HG03039 (cell line): ENCODE measurements around the gene LRMDA.
"Not testable (repeated sequence)": the region's sequence is repeated elsewhere in the genome, so short reads cannot be mapped to it uniquely, and the experiment has no call there.

Source experiments
- ATAC-seq: cut with Tn5 transposase; IDR thresholded peaks from one replicate; pipeline ENCODE4 v1.9.1; 2021; ENCODE audit warnings: mild to moderate bottlenecking, moderate library complexity; ENCODE audit not compliant: unreplicated experiment

The LRMDA gene

GRCh38 chr10:75726522-75727483 is 295.4 kb downstream of the LRMDA start:
- no peak for ATAC-seq

- no peak for ATAC-seq
Measured at GRCh38 chr10:75730847-75731246, 299.4 kb downstream of the LRMDA start.

GRCh38 chr10:75733135-75733890 is 301.9 kb downstream of the LRMDA start:
- no peak for ATAC-seq

- ATAC-seq: no peak
Measured at GRCh38 chr10:75736151-75736640, 304.8 kb downstream of the LRMDA start.

- ATAC-seq: no peak
Measured at GRCh38 chr10:75736889-75737579, 305.6 kb downstream of the LRMDA start.

- no peak for ATAC-seq
Measured at GRCh38 chr10:75737580-75737949, 306.1 kb downstream of the LRMDA start.

GRCh38 chr10:75738924-75739323 is 307.5 kb downstream of the LRMDA start:
- ATAC-seq: no peak

GRCh38 chr10:75739414-75740143 is 308.2 kb downstream of the LRMDA start:
- ATAC-seq: no peak

- no peak for ATAC-seq
Measured at GRCh38 chr10:75740541-75740940, 309.1 kb downstream of the LRMDA start.

- ATAC-seq: no peak
Measured at GRCh38 chr10:75742355-75742754, 310.9 kb downstream of the LRMDA start.

GRCh38 chr10:75743291-75743778 is 311.9 kb downstream of the LRMDA start:
- no peak for ATAC-seq

- no peak for ATAC-seq
Measured at GRCh38 chr10:75744261-75744660, 312.8 kb downstream of the LRMDA start.

- ATAC-seq: no peak
Measured at GRCh38 chr10:75746356-75746755, 314.9 kb downstream of the LRMDA start.

GRCh38 chr10:75750093-75750875 is 318.9 kb downstream of the LRMDA start:
- ATAC-seq: not testable (repeated sequence)

- ATAC-seq: no peak
Measured at GRCh38 chr10:75751232-75751631, 319.8 kb downstream of the LRMDA start.

- no peak for ATAC-seq
Measured at GRCh38 chr10:75753621-75754020, 322.2 kb downstream of the LRMDA start.

GRCh38 chr10:75754096-75754831 is 322.8 kb downstream of the LRMDA start:
- ATAC-seq: no peak

GRCh38 chr10:75755528-75755927 is 324.1 kb downstream of the LRMDA start:
- ATAC-seq: no peak

GRCh38 chr10:75761289-75761688 is 329.9 kb downstream of the LRMDA start:
- no peak for ATAC-seq
